Naive thymus-derived CD4-positive, alpha-beta T cell (primary cell): ENCODE results near the gene TMEM100. TPM values are rescaled to one million over a fixed set of nuclear protein-coding genes. Genes with fewer than 3 reads are reported as not detected.

Experiments
- ATAC-seq: fragments of 150-1000 bp; cut with Tn5 transposase; 2 replicates; pipeline ENCODE4 v1.10.0; 2021; ENCODE audit warnings: mild to moderate bottlenecking, moderate library complexity
- CTCF ChIA-PET: fragments of 350-600 bp; sonication (Branson Sonifier 250); formaldehyde crosslinking; loops from one replicate; lab custom pipeline; 2021; ENCODE audit warnings: antibody characterized with exemption; lab: Charles Lee
- POLR2A ChIA-PET: fragments of 350-600 bp; sonication (Branson Sonifier 250); formaldehyde crosslinking; loops from one replicate; lab custom pipeline; 2021; ENCODE audit warnings: antibody characterized with exemption, inconsistent platforms; lab: Charles Lee
- DNase-seq, 9 donors: peaks; one replicate each; pipeline versions ENCODE4 v3.0.0 to v3.0.0-alpha.2; 2020 to 2022; ENCODE audit warnings: mixed read lengths in 1 of 9
- H3K27ac ChIP-seq: one replicate; pipeline ENCODE4 v1.7.0; 2013; ENCODE audit warnings: mild to moderate bottlenecking, low read depth, low read length, moderate library complexity
- H3K27me3 ChIP-seq, 2 donors: one replicate each; pipeline ENCODE4 v1.7.0; 2013; ENCODE audit warnings: low read length in 2 of 2, mild to moderate bottlenecking in 2 of 2, moderate library complexity in 2 of 2; ENCODE audit not compliant: control insufficient read depth in 2 of 2, insufficient read depth in 2 of 2
- H3K36me3 ChIP-seq, 3 experiments: 1 replicate in 2 of 3; 2 replicates in 1 of 3; pipeline ENCODE4 v1.7.0; 2013; ENCODE audit warnings: low read length in 3 of 3, mild to moderate bottlenecking in 3 of 3, moderate library complexity in 1 of 3; ENCODE audit not compliant: insufficient read depth in 3 of 3, control insufficient read depth in 2 of 3
- H3K4me1 ChIP-seq, 2 donors: one replicate each; pipeline ENCODE4 v1.7.0; 2013; ENCODE audit warnings: low read length in 2 of 2, mild to moderate bottlenecking in 2 of 2, moderate library complexity in 1 of 2; ENCODE audit not compliant: control insufficient read depth in 2 of 2, insufficient read depth in 2 of 2
- H3K4me3 ChIP-seq: 2 replicates; pipeline ENCODE4 v1.7.0; 2013; ENCODE audit warnings: mild to moderate bottlenecking, low read length
- H3K9me3 ChIP-seq, 3 experiments: 1 replicate in 2 of 3; 2 replicates in 1 of 3; pipeline ENCODE4 v1.7.0; 2013; ENCODE audit warnings: low read length in 3 of 3; ENCODE audit not compliant: control insufficient read depth in 2 of 3
- H3K27ac Mint-ChIP-seq, 9 donors: one replicate each; pipeline ENCODE4 v1.8.0; 2020 to 2022; ENCODE audit warnings: mixed read lengths in 9 of 9, mild to moderate bottlenecking in 8 of 9, moderate library complexity in 5 of 9, inconsistent platforms in 2 of 9
- H3K27me3 Mint-ChIP-seq, 5 donors: one replicate each; pipeline ENCODE4 v1.8.0; 2021 to 2022; ENCODE audit warnings: mixed read lengths in 5 of 5, mild to moderate bottlenecking in 1 of 5
- H3K36me3 Mint-ChIP-seq, 5 donors: one replicate each; pipeline ENCODE4 v1.8.0; 2020 to 2022; ENCODE audit warnings: mixed read lengths in 5 of 5, mild to moderate bottlenecking in 3 of 5, inconsistent platforms in 1 of 5
- H3K4me1 Mint-ChIP-seq, 7 donors: one replicate each; pipeline ENCODE4 v1.8.0; 2020 to 2022; ENCODE audit warnings: mixed read lengths in 7 of 7, mild to moderate bottlenecking in 3 of 7, inconsistent platforms in 1 of 7
- H3K4me3 Mint-ChIP-seq, 10 donors: one replicate each; pipeline ENCODE4 v1.8.0; 2020 to 2022; ENCODE audit warnings: mild to moderate bottlenecking in 10 of 10, mixed read lengths in 10 of 10, moderate library complexity in 6 of 10, inconsistent platforms in 2 of 10
- H3K9me3 Mint-ChIP-seq, 11 donors: one replicate each; pipeline ENCODE4 v1.8.0; 2020 to 2022; ENCODE audit warnings: mixed read lengths in 11 of 11, mild to moderate bottlenecking in 4 of 11, inconsistent platforms in 1 of 11, moderate library complexity in 1 of 11
- intact Hi-C, 2 donors: fragments of 100-400 bp; cut with micrococcal nuclease; formaldehyde crosslinking; loops; one replicate each; pipeline ENCODE4 v1.15.1; 2023
- polyA plus RNA-seq, 2 donors: library from polyadenylated mRNA; unstranded; fragments of 300-500 nt; fragmentation: Illumina TruSeq; gene quantifications; one replicate each; pipeline ENCODE4 v1.2.3, GENCODE V29; 2021
- total RNA-seq, 6 experiments: library from RNA in 5 of 6; stranded (reverse) in 5 of 6; gene quantifications; 1 replicate in 5 of 6; 2 replicates in 1 of 6; pipeline ENCODE4 v1.2.3 and lab custom pipeline; 2021 to 2026

TMEM100 gene
- total and polyA plus RNA-seq, 7 experiments from 2014 or later, result not detected

DNA sequence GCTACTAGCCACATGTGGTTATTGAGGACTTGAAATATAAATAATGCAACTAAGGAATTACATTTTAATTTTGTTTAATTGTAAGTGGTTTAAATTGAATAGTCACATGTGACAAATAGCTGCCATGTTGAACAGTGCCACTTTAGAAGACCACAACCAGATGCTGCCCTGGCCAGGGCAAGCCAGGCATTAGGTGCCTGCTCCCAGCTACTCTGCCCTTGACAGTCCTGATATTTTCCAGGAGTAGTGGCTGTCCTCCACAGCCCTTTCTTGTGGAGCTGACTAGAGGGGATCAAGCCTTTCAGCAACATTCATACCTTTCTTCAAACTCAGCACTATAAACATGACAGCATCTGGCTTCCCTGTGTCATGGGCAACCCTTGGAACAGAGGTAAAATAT, 31.0 kb downstream of the TMEM100 start:
- POLR2A ChIA-PET, result no interaction called here
- DNase-seq, result no peak
- Mint-ChIP-seq H3K36me3 (no peaks in the 10 kb centered on the region), H3K27me3 (peaks cover 8 to 30% (median 17%) of the 10 kb centered on the region in 5 donors), H3K27ac (no peak overlapping the region), H3K4me1 (no peaks in the 10 kb centered on the region), H3K4me3 (no peak overlapping the region), H3K9me3 (peaks cover 0 to 3% (median 0%) of the 10 kb centered on the region in 11 donors)
- no peak overlapping the region for H3K27ac ChIP-seq
- H3K36me3 ChIP-seq, result no peaks in the 10 kb centered on the region
- intact Hi-C loops, result no loop called here
- CTCF ChIA-PET, result interaction anchor here (0.5 kb wide), 1 partner anchor 170 kb away, joined by 3 read pairs; no protein-coding TSS in a partner anchor
- H3K9me3 ChIP-seq, result no peaks in the 10 kb centered on the region
- H3K4me3 ChIP-seq, result no peak overlapping the region
- ATAC-seq, result no peak
- no peaks in the 10 kb centered on the region for H3K27me3 ChIP-seq
- no peaks in the 10 kb centered on the region for H3K4me1 ChIP-seq

DNA sequence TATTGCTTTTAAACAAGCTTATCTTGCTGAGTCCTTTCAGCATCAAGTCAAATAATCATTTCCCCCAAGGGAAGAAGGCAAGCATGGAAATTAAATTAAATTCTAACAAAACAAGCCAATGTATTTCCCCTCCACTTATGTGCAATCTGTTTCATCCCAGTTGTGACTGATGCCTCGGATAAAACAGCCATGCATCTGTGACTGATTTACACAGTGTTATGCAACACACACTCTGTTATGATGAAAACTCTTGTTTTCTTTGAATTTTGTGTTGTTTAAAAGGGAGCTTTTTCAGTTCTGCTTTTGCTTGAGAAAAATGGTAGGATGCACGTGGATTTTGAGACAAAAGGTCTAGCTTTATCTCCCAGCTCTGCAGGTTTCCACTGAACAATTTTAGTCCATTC, 32.6 kb downstream of the TMEM100 start:
- H3K27ac ChIP-seq, result no peak overlapping the region
- no peaks in the 10 kb centered on the region for H3K27me3 ChIP-seq
- Mint-ChIP-seq H3K9me3 (peaks cover 0 to 6% (median 0%) of the 10 kb centered on the region in 11 donors), H3K4me1 (no peaks in the 10 kb centered on the region), H3K4me3 (no peak overlapping the region), H3K36me3 (no peaks in the 10 kb centered on the region), H3K27ac (no peak overlapping the region), H3K27me3 (peaks cover 10 to 28% (median 16%) of the 10 kb centered on the region in 5 donors)
- H3K4me3 ChIP-seq, result no peak overlapping the region
- POLR2A ChIA-PET, result interaction anchor here (0.6 kb wide), 1 partner anchor 159 kb away, joined by 3 read pairs; no protein-coding TSS in a partner anchor
- H3K9me3 ChIP-seq, result no peaks in the 10 kb centered on the region
- H3K36me3 ChIP-seq, result no peaks in the 10 kb centered on the region
- intact Hi-C loops, result no loop called here
- DNase-seq (no peak), ATAC-seq (peak; percentile 54)
- H3K4me1 ChIP-seq, result no peaks in the 10 kb centered on the region
- CTCF ChIA-PET, result interaction anchor here (0.7 to 0.9 kb wide), 2 partner anchors 8 to 178 kb away, joined by 3 to 5 read pairs; no protein-coding TSS in a partner anchor

DNA sequence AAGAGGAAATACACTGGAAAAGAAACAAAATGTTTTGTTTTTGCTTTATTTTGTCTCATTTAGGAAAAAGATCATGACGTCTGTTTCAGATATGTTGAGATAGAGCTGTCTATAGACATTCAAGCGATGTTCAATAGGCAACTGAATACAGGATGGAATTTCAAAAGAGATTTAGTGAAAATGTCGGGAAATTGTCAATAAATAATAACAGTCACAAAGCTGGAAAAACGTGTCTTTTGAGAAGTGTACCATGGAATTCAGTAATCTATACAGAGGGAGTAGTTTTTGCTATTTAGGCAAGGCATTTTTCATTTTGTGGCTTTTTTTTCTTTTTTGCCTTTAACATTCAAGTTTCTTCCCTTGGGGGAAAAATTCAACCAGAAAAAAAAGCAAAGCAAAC, 33.0 kb downstream of the TMEM100 start:
- H3K9me3 ChIP-seq, result no peaks in the 10 kb centered on the region
- Mint-ChIP-seq H3K36me3 (no peaks in the 10 kb centered on the region), H3K27ac (no peak overlapping the region), H3K9me3 (peaks cover 0 to 9% (median 0%) of the 10 kb centered on the region in 11 donors), H3K4me3 (no peak overlapping the region), H3K27me3 (peaks cover 13 to 30% (median 18%) of the 10 kb centered on the region in 5 donors), H3K4me1 (no peaks in the 10 kb centered on the region)
- H3K4me1 ChIP-seq, result no peaks in the 10 kb centered on the region
- DNase-seq (no peak), ATAC-seq (no peak)
- CTCF ChIA-PET, result interaction anchor here (0.6 kb wide), 1 partner anchor 1470 kb away, joined by 4 read pairs; no protein-coding TSS in a partner anchor
- H3K36me3 ChIP-seq, result no peaks in the 10 kb centered on the region
- H3K4me3 ChIP-seq, result no peak overlapping the region
- intact Hi-C loops, result no loop called here
- H3K27ac ChIP-seq, result no peak overlapping the region
- no peaks in the 10 kb centered on the region for H3K27me3 ChIP-seq
- POLR2A ChIA-PET, result no interaction called here

DNA sequence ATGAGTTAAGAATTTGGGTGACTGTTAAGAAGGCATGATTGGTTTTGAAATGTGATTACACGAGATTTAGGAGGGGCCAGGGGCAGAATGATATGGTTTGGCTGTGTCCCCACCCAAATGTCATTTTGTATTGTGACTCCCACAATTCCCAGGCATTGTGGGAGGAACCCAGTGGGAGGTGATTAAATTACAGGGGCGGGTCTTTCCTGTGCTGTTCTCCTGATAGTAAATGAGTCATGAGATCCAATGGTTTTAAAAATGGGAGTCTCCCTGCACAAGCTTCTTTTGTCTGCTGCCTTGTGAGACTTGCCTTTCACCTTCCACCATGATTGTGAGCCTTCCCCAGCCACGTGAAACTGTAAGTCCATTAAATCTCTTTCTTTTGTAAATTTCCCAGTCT, 34.6 kb downstream of the TMEM100 start:
- ChIA-PET CTCF (no interaction called here), POLR2A (no interaction called here)
- H3K4me1 ChIP-seq, result no peaks in the 10 kb centered on the region
- ATAC-seq, result no peak
- no peak overlapping the region for H3K4me3 ChIP-seq
- no peaks in the 10 kb centered on the region for H3K9me3 ChIP-seq
- no peaks in the 10 kb centered on the region for H3K36me3 Mint-ChIP-seq
- H3K9me3 Mint-ChIP-seq, result peaks cover 0 to 10% (median 0%) of the 10 kb centered on the region in 11 donors
- DNase-seq, result no peak
- H3K27ac ChIP-seq, result no peak overlapping the region
- no peak overlapping the region for H3K4me3 Mint-ChIP-seq
- H3K27me3 Mint-ChIP-seq, result peaks cover 14 to 33% (median 22%) of the 10 kb centered on the region in 5 donors
- H3K27ac Mint-ChIP-seq, result no peak overlapping the region
- H3K36me3 ChIP-seq, result no peaks in the 10 kb centered on the region
- no peaks in the 10 kb centered on the region for H3K4me1 Mint-ChIP-seq
- no peaks in the 10 kb centered on the region for H3K27me3 ChIP-seq
- intact Hi-C loops, result no loop called here

DNA sequence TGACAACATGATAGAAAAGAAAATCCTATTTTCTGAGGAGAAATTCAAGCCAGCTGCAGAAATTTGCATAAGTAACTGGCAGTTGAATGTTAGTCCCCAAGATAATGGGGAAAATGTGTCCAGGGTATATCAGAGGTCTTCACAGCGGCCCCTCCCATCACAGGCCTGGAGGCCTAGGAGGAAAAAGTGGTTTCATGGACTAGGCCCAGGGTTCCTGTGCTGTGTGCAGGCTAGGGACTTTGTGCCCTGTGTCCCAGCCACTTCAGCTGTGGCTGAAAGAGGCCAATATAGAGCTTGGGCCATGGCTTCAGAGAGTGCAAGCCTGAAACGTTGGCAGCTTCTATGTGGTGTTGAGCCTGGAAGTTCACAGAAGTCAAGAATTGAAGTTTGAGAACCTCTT, 35.6 kb downstream of the TMEM100 start:
- Histone ChIP-seq H3K4me3 (no peak overlapping the region), H3K9me3 (no peaks in the 10 kb centered on the region), H3K4me1 (no peaks in the 10 kb centered on the region), H3K27ac (no peak overlapping the region), H3K36me3 (no peaks in the 10 kb centered on the region), H3K27me3 (no peaks in the 10 kb centered on the region)
- Mint-ChIP-seq H3K27me3 (peaks cover 15 to 33% (median 22%) of the 10 kb centered on the region in 5 donors), H3K27ac (no peak overlapping the region), H3K4me1 (no peaks in the 10 kb centered on the region), H3K36me3 (no peaks in the 10 kb centered on the region), H3K9me3 (peaks cover 0 to 10% (median 0%) of the 10 kb centered on the region in 11 donors), H3K4me3 (no peak overlapping the region)
- no peak for DNase-seq
- CTCF ChIA-PET, result no interaction called here
- no peak for ATAC-seq
- intact Hi-C loops, result no loop called here
- POLR2A ChIA-PET, result no interaction called here

DNA sequence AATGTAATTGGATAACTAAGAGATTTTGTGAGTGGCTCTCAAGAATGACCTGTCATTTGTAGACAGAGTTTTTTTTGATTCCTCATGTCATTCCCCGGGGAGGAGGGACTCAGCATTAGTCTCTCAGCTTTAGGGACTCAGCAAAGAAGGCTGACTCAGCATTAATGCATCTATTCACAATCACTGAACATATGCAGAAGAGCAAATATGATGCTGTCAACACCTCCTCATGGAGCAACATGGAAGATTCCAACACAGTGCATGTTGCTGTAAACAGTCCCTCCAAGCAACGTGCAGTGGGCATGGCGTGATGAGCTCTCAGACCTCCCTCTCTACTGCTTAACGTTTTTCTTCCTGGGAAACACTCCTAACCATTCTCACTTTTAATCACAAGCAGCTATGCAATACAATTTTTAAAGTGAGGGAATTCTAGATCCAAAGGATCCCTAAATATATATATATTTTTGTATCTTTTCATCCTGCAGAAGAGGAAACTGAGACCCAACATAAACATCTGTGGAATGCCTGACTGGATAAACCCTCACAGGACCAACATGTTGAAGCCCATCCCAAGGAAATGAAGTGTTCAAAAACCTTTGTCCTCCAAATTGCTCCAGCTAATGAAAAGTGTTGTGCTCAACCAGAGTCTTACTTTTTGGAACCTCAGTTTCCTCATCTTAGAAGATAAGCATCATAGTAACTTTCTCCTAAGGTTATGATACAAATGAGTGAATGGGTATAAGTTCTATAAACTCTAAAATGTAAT, 38.9 kb downstream of the TMEM100 start:
- POLR2A ChIA-PET, result no interaction called here
- Mint-ChIP-seq H3K9me3 (peaks cover 0 to 10% (median 0%) of the 10 kb centered on the region in 11 donors), H3K27me3 (peaks cover 15 to 38% (median 34%) of the 10 kb centered on the region in 5 donors), H3K4me1 (peaks cover 0 to 1% (median 0%) of the 10 kb centered on the region in 7 donors), H3K4me3 (no peak overlapping the region), H3K27ac (no peak overlapping the region), H3K36me3 (no peaks in the 10 kb centered on the region)
- no peak overlapping the region for H3K4me3 ChIP-seq
- H3K4me1 ChIP-seq, result no peaks in the 10 kb centered on the region
- no peaks in the 10 kb centered on the region for H3K27me3 ChIP-seq
- CTCF ChIA-PET, result no interaction called here
- intact Hi-C loops, result no loop called here
- H3K36me3 ChIP-seq, result no peaks in the 10 kb centered on the region
- H3K9me3 ChIP-seq, result no peaks in the 10 kb centered on the region
- DNase-seq (no peak), ATAC-seq (no peak)
- no peak overlapping the region for H3K27ac ChIP-seq
